Thyroid gland (tissue), 4 donors: Measurements from ENCODE around the gene HOXA3.

ENCODE experiments used
- POLR2A ChIP-seq, 2 donors: fragments of 450-650 bp; IDR thresholded peaks; one replicate each; pipeline ENCODE4 v1.6.1; 2017; ENCODE audit warnings: antibody characterized with exemption in 2 of 2, mild to moderate bottlenecking in 2 of 2, moderate library complexity in 1 of 2
- TF ChIP-seq, protein P1 (sequence below), 6 experiments: fragments of 200-600 bp in 3 of 6; fragments of 450-650 bp in 3 of 6; sonication (generic) in 3 of 6; IDR thresholded peaks; one replicate each; pipeline ENCODE4 v1.5.1; 2016 to 2019; ENCODE audit warnings: antibody characterized with exemption in 6 of 6, mild to moderate bottlenecking in 2 of 6, inconsistent platforms in 1 of 6, moderate library complexity in 1 of 6

DNA sequence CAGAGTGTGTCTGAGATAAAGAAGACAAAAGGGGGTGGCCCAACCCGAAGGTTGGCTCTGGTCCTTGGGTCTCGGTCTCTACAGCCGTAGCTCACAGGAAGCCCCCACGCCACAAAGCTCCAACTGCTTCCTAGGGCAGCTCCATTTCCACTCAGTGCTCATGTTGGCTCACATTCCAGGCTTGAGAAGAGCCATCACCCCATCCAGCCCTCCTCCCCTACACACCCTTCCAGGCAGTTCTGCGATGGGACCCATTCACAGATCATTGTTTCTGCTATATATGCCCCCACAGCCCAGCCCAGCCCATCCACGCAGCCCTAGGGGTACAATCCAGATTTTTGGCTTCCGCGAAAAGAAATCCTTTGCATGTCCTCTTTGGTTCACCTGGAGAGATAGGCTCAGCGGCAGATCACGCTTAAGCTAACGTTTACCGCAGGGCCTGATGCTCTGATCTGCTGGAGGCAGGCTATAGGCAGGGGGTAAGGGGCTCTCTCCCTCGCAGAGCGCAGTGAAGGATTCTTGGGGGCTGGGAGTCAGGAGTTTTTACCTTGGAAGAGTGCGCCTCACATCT, 38.9 kb upstream of the HOXA3 start:
- TF ChIP-seq, protein P1, sequence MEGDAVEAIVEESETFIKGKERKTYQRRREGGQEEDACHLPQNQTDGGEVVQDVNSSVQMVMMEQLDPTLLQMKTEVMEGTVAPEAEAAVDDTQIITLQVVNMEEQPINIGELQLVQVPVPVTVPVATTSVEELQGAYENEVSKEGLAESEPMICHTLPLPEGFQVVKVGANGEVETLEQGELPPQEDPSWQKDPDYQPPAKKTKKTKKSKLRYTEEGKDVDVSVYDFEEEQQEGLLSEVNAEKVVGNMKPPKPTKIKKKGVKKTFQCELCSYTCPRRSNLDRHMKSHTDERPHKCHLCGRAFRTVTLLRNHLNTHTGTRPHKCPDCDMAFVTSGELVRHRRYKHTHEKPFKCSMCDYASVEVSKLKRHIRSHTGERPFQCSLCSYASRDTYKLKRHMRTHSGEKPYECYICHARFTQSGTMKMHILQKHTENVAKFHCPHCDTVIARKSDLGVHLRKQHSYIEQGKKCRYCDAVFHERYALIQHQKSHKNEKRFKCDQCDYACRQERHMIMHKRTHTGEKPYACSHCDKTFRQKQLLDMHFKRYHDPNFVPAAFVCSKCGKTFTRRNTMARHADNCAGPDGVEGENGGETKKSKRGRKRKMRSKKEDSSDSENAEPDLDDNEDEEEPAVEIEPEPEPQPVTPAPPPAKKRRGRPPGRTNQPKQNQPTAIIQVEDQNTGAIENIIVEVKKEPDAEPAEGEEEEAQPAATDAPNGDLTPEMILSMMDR (IDR thresholded peaks at IDR 0.05), result no peak
- TF ChIP-seq POLR2A (IDR thresholded peaks at IDR 0.05), result no peak
